Endodermal cell (in vitro differentiated cells): ENCODE measurements around the gene CCRL2. TPM values are rescaled to one million over a fixed set of nuclear protein-coding genes. Genes with fewer than 3 reads are reported as not detected.

Source experiments
- DNase-seq: peaks from one replicate; pipeline ENCODE4 v3.0.0-alpha.2; 2017
- H3K27ac ChIP-seq: 2 replicates; pipeline ENCODE4 v1.5.1; 2013; ENCODE audit warnings: mild to moderate bottlenecking, low read depth, low read length, moderate library complexity
- H3K27me3 ChIP-seq: 2 replicates; pipeline ENCODE4 v1.6.1; 2013; ENCODE audit warnings: mild to moderate bottlenecking, low read length, moderate library complexity; ENCODE audit not compliant: insufficient read depth, control insufficient read depth, poor library complexity, severe bottlenecking
- H3K36me3 ChIP-seq: 2 replicates; pipeline ENCODE4 v1.7.0; 2013; ENCODE audit warnings: mild to moderate bottlenecking, low read length, moderate library complexity; ENCODE audit not compliant: control insufficient read depth, insufficient read depth
- H3K4me1 ChIP-seq: one replicate; pipeline ENCODE4 v1.7.0; 2013; ENCODE audit warnings: low read length; ENCODE audit not compliant: control insufficient read depth, insufficient read depth
- H3K4me3 ChIP-seq: 2 replicates; pipeline ENCODE4 v1.5.1; 2013; ENCODE audit warnings: mild to moderate bottlenecking, low read length, moderate library complexity
- H3K9ac ChIP-seq: 2 replicates; pipeline ENCODE4 v1.6.1; 2013; ENCODE audit warnings: mild to moderate bottlenecking, low read length, moderate library complexity; ENCODE audit not compliant: poor library complexity, severe bottlenecking; ENCODE audit errors: extremely low read depth
- H3K9me3 ChIP-seq: 2 replicates; pipeline ENCODE4 v1.6.1; 2013; ENCODE audit warnings: mild to moderate bottlenecking, low read length, moderate library complexity; ENCODE audit not compliant: control insufficient read depth
- H3K27ac Mint-ChIP-seq: 2 replicates; pipeline ENCODE4 v1.8.0; 2020; ENCODE audit warnings: mixed read lengths
- H3K27me3 Mint-ChIP-seq: 2 replicates; pipeline ENCODE4 v1.8.0; 2021; ENCODE audit warnings: mild to moderate bottlenecking, mixed read lengths; ENCODE audit not compliant: insufficient read depth
- H3K36me3 Mint-ChIP-seq: 2 replicates; pipeline ENCODE4 v1.8.0; 2020; ENCODE audit warnings: low read depth, mixed read lengths
- H3K4me1 Mint-ChIP-seq: 2 replicates; pipeline ENCODE4 v1.8.0; 2020; ENCODE audit warnings: mixed read lengths
- H3K4me3 Mint-ChIP-seq: 2 replicates; pipeline ENCODE4 v1.8.0; 2020; ENCODE audit warnings: mild to moderate bottlenecking, moderate library complexity, mixed read lengths
- H3K9me3 Mint-ChIP-seq: 2 replicates; pipeline ENCODE4 v1.8.0; 2020; ENCODE audit warnings: mild to moderate bottlenecking, mixed read lengths
- CTCF ChIP-seq: fragments of 200-600 bp; sonication (generic); conservative IDR thresholded peaks from 2 replicates; pipeline ENCODE4 v1.5.0; 2021; ENCODE audit warnings: antibody characterized with exemption, mild to moderate bottlenecking
- WGBS, 2 experiments: methylation state at CpG; one replicate each; pipeline versions ENCODE4 v1.1.5 to v1.1.7; 2013; ENCODE audit warnings: missing lambda C conversion rate in 2 of 2, mixed read lengths in 1 of 2; ENCODE audit not compliant: insufficient coverage in 1 of 2, insufficient read length in 1 of 2; 5-methylcytosine and 5-hydroxymethylcytosine counted together
- total RNA-seq, 2 donors: library from RNA; stranded (reverse); fragmentation: NEBNext Ultra II Directional in 1 of 2; extraction: Animal tissue kit (Norgen Biotek cat#: 25700) in 1 of 2; gene quantifications; 2 replicates in 1 of 2; 3 replicates in 1 of 2; pipeline ENCODE4 v1.2.1, GENCODE V29; 2021

Gene CCRL2
- total RNA-seq, 2 donors from 2014 or later = not detected

GRCh38 chr3:46411271-46411670, 4.2 kb downstream of the CCRL2 start:
- Histone ChIP-seq H3K27me3 (no peaks in the 10 kb centered on the region), H3K4me3 (no peak overlapping the region), H3K9ac (no peak overlapping the region), H3K4me1 (peaks cover 5% of the 10 kb centered on the region), H3K36me3 (no peaks in the 10 kb centered on the region), H3K27ac (no peak overlapping the region), H3K9me3 (no peaks in the 10 kb centered on the region)
- WGBS, 2 experiments = 100% methylated on average over 2 of the region's 2 CpGs
- Mint-ChIP-seq H3K27ac (no peak overlapping the region), H3K4me1 (peaks cover 8% of the 10 kb centered on the region), H3K36me3 (no peaks in the 10 kb centered on the region), H3K4me3 (no peak overlapping the region), H3K27me3 (no peaks in the 10 kb centered on the region), H3K9me3 (no peaks in the 10 kb centered on the region)
- DNase-seq = no peak
- peak; percentile 58 for TF ChIP-seq CTCF

- Histone ChIP-seq H3K9ac (no peak overlapping the region), H3K27me3 (no peaks in the 10 kb centered on the region), H3K4me3 (no peak overlapping the region), H3K27ac (no peak overlapping the region), H3K4me1 (peaks cover 10% of the 10 kb centered on the region), H3K36me3 (no peaks in the 10 kb centered on the region), H3K9me3 (no peaks in the 10 kb centered on the region)
- Mint-ChIP-seq H3K27ac (no peak overlapping the region), H3K36me3 (no peaks in the 10 kb centered on the region), H3K9me3 (no peaks in the 10 kb centered on the region), H3K4me3 (no peak overlapping the region), H3K27me3 (no peaks in the 10 kb centered on the region), H3K4me1 (peaks cover 19% of the 10 kb centered on the region)
- no peak for DNase-seq
- WGBS, 2 experiments = 94 to 100% methylated on average over 2 to 3 of the region's 3 CpGs
- TF ChIP-seq CTCF = no peak
Observed at GRCh38 chr3:46412786-46413298, 5.8 kb downstream of the CCRL2 start.

GRCh38 chr3:46413951-46414350, 6.9 kb downstream of the CCRL2 start:
- no peak overlapping the region for H3K27ac Mint-ChIP-seq
- H3K27me3 ChIP-seq = no peaks in the 10 kb centered on the region
- no peaks in the 10 kb centered on the region for H3K36me3 ChIP-seq
- H3K4me1 ChIP-seq = peaks cover 13% of the 10 kb centered on the region
- 93 to 100% methylated on average over 2 to 4 of the region's 5 CpGs for WGBS, 2 experiments
- DNase-seq = no peak
- H3K4me3 ChIP-seq = no peak overlapping the region
- H3K4me1 Mint-ChIP-seq = peaks cover 26% of the 10 kb centered on the region
- no peaks in the 10 kb centered on the region for H3K9me3 Mint-ChIP-seq
- no peaks in the 10 kb centered on the region for H3K9me3 ChIP-seq
- no peak overlapping the region for H3K9ac ChIP-seq
- H3K27ac ChIP-seq = no peak overlapping the region
- H3K36me3 Mint-ChIP-seq = no peaks in the 10 kb centered on the region
- no peaks in the 10 kb centered on the region for H3K27me3 Mint-ChIP-seq
- no peak for TF ChIP-seq CTCF
- H3K4me3 Mint-ChIP-seq = no peak overlapping the region
